HG03103 (cell line): ENCODE measurements around the gene ZNF792.
"Not testable (repeated sequence)": the region's sequence is repeated elsewhere in the genome, so short reads cannot be mapped to it uniquely, and the experiment has no call there.

Source experiments
- ATAC-seq: cut with Tn5 transposase; IDR thresholded peaks from one replicate; pipeline ENCODE4 v1.9.1; 2021; ENCODE audit warnings: low read depth; ENCODE audit not compliant: unreplicated experiment

ZNF792 gene

GRCh38 chr19:34932494-34932893 lies 31.5 kb downstream of the ZNF792 start:
- ATAC-seq, result no peak

- peak; percentile 94 for ATAC-seq
These were observed 37.2 kb downstream of the ZNF792 start, which contains the start of gene ZNF30 for GRCh38 chr19:34926685-34927375. Gene ZNF30, plus strand, starts transcription at chr19:34926903. Its CDS starts 3,045 bp downstream, at chr19:34929948.

DNA sequence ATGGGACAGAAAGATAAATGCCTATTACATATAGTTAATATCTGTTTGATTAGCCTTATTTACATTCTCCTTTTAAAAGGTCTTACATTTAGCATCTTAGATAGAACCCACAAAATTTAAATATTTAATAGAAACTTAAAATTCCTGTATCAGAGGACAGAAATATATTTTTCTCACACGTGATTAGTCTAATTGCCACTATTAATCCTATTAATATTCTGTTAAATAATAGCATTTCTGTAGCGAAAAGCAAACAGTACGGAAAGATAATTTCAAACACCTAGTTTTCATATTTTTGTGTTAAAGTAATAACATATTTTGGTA lies 37.7 kb downstream of the ZNF792 start:
- ATAC-seq, result no peak

- no peak for ATAC-seq
These were observed 38.7 kb downstream of the ZNF792 start for GRCh38 chr19:34925278-34925855.

- ATAC-seq, result not testable (repeated sequence)
These were observed 43.8 kb downstream of the ZNF792 start for GRCh38 chr19:34920090-34920786.

DNA sequence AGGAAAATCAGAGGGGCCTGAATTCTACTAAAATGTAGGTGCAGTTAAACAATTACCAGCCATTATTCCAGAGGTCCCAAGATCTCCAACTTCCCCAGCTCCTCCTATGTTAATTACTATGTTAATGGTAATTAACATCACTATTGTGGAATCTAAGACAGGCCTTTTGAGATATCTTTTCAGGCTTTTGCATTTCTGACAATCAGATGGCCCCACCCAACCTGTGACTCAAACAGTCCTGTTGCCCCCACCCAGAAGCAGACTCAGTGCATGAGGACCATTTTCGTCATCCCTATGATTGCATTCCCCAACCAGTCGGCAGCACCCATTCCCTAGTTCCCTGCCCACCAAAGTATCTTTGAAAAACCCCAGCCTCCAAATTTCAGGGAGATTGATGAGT lies 45.8 kb downstream of the ZNF792 start:
- ATAC-seq, result no peak

GRCh38 chr19:34917144-34917543 lies 46.9 kb downstream of the ZNF792 start:
- ATAC-seq, result not testable (repeated sequence)

- ATAC-seq, result no peak
These were observed 53.3 kb downstream of the ZNF792 start for GRCh38 chr19:34910770-34911169.
